Kasumi-1 (cell line): Measurements from ENCODE around the gene FNDC11.

Source experiments
- DNase-seq, 2 experiments: peaks; one replicate each; lab custom pipeline; 2025; lab: John Stamatoyannopoulos, UW

Gene FNDC11

GRCh38 chr20:63525185-63525584 lies 28.8 kb upstream of the FNDC11 start:
- DNase-seq: no peak

- no peak for DNase-seq
Measured at GRCh38 chr20:63525971-63526370, 28.0 kb upstream of the FNDC11 start.

GRCh38 chr20:63527184-63527583 lies 26.8 kb upstream of the FNDC11 start:
- no peak for DNase-seq

- no peak for DNase-seq
Measured at GRCh38 chr20:63529180-63529860, 24.6 kb upstream of the FNDC11 start.

- DNase-seq: no peak
Measured at GRCh38 chr20:63529861-63530787, 23.8 kb upstream of the FNDC11 start.

- no peak for DNase-seq
Measured at GRCh38 chr20:63530788-63531160, 23.2 kb upstream of the FNDC11 start.

- DNase-seq: no peak
Measured at GRCh38 chr20:63531686-63532448, 22.1 kb upstream of the FNDC11 start.

- no peak for DNase-seq
Measured at GRCh38 chr20:63532449-63532971, 21.4 kb upstream of the FNDC11 start.

GRCh38 chr20:63533388-63533787 lies 20.6 kb upstream of the FNDC11 start:
- no peak for DNase-seq

GRCh38 chr20:63533871-63534393 lies 20.0 kb upstream of the FNDC11 start:
- DNase-seq: no peak

- DNase-seq: no peak
Measured at GRCh38 chr20:63534427-63534830, 19.5 kb upstream of the FNDC11 start.

- DNase-seq: no peak
Measured at GRCh38 chr20:63534831-63535651, 18.9 kb upstream of the FNDC11 start.

GRCh38 chr20:63536241-63536977 lies 17.6 kb upstream of the FNDC11 start:
- DNase-seq: no peak

GRCh38 chr20:63536997-63537524 lies 16.9 kb upstream of the FNDC11 start, which contains the start of gene PTK6:
Gene PTK6 (minus strand): TSS chr20:63537376. CDS start chr20:63537314, 62 bp downstream.
- DNase-seq: peak in 1 of 2 experiments; percentile 17

- peak; percentile 79 to 81 for DNase-seq
Measured at GRCh38 chr20:63537525-63538203, 16.3 kb upstream of the FNDC11 start.

GRCh38 chr20:63538204-63539091 lies 15.5 kb upstream of the FNDC11 start:
- DNase-seq: no peak

GRCh38 chr20:63539092-63539430 lies 14.9 kb upstream of the FNDC11 start:
- DNase-seq: no peak
